Hepatocyte (in vitro differentiated cells): ENCODE data around the gene FTH1.

Experiments used
- CTCF ChIP-seq: fragments of 200-600 bp; sonication (generic); IDR thresholded peaks from 2 replicates; pipeline ENCODE4 v1.5.1; 2016; ENCODE audit warnings: antibody characterized with exemption, mild to moderate bottlenecking; ENCODE audit not compliant: poor library complexity
- EZH2phosphoT487 ChIP-seq: fragments of 200-600 bp; sonication (generic); IDR thresholded peaks from one replicate; pipeline ENCODE4 v1.6.1; 2018; ENCODE audit warnings: antibody characterized with exemption, mild to moderate bottlenecking, low read depth, moderate library complexity; ENCODE audit not compliant: unreplicated experiment, severe bottlenecking

GRCh38 chr11:61954106-61954850 lies 13.2 kb downstream of the FTH1 start:
- TF ChIP-seq EZH2phosphoT487 (no peak), CTCF (no peak)
